Testis (tissue), 2 donors: Measurements from ENCODE around the gene GPRASP2.

Experiments used
- CTCF ChIP-seq, 3 experiments: fragments of 450-650 bp in 2 of 3; fragments of 200-600 bp in 1 of 3; sonication (generic) in 1 of 3; IDR thresholded peaks; one replicate each; pipeline ENCODE4 v1.5.1; 2016 to 2019; ENCODE audit warnings: antibody characterized with exemption in 3 of 3, mild to moderate bottlenecking in 2 of 3, moderate library complexity in 1 of 3
- POLR2A ChIP-seq: fragments of 450-650 bp; IDR thresholded peaks from one replicate; pipeline ENCODE4 v1.6.1; 2017; ENCODE audit warnings: antibody characterized with exemption, mild to moderate bottlenecking, moderate library complexity

GRCh38 chrX:102745513-102745856 is 33.2 kb downstream of the GPRASP2 start:
- TF ChIP-seq CTCF (IDR thresholded peaks at IDR 0.05) (no peak), POLR2A (no peak)
